GM21526 (cell line): ENCODE measurements around the gene PBX1.

ENCODE experiments used
- ATAC-seq: cut with Tn5 transposase; IDR thresholded peaks from one replicate; pipeline ENCODE4 v1.9.1; 2021; ENCODE audit warnings: moderate library complexity; ENCODE audit not compliant: unreplicated experiment, low FRiP score

PBX1 gene

GRCh38 chr1:164790081-164790480 is 231.1 kb downstream of the PBX1 start:
- no peak for ATAC-seq

- no peak for ATAC-seq
These were observed 233.5 kb downstream of the PBX1 start for GRCh38 chr1:164792410-164793004.

- no peak for ATAC-seq
These were observed 235.4 kb downstream of the PBX1 start for GRCh38 chr1:164794356-164794755.

- ATAC-seq: no peak
These were observed 237.9 kb downstream of the PBX1 start for GRCh38 chr1:164796916-164797315.

GRCh38 chr1:164801246-164801731 is 242.3 kb downstream of the PBX1 start:
- ATAC-seq: no peak

GRCh38 chr1:164801791-164802502 is 243.0 kb downstream of the PBX1 start:
- ATAC-seq: no peak

GRCh38 chr1:164802529-164803282 is 243.7 kb downstream of the PBX1 start:
- ATAC-seq: no peak

- ATAC-seq: no peak
These were observed 244.4 kb downstream of the PBX1 start for GRCh38 chr1:164803366-164803765.

- no peak for ATAC-seq
These were observed 245.4 kb downstream of the PBX1 start for GRCh38 chr1:164804366-164804765.

GRCh38 chr1:164805399-164805798 is 246.4 kb downstream of the PBX1 start:
- no peak for ATAC-seq

- ATAC-seq: no peak
These were observed 247.5 kb downstream of the PBX1 start for GRCh38 chr1:164806531-164806930.

- ATAC-seq: no peak
These were observed 254.8 kb downstream of the PBX1 start for GRCh38 chr1:164813776-164814175.

- no peak for ATAC-seq
These were observed 262.7 kb downstream of the PBX1 start for GRCh38 chr1:164821648-164822047.

- no peak for ATAC-seq
These were observed 264.7 kb downstream of the PBX1 start for GRCh38 chr1:164823486-164824279.

- ATAC-seq: no peak
These were observed 265.6 kb downstream of the PBX1 start for GRCh38 chr1:164824542-164824941.

- no peak for ATAC-seq
These were observed 271.6 kb downstream of the PBX1 start for GRCh38 chr1:164830628-164831027.

- no peak for ATAC-seq
These were observed 275.7 kb downstream of the PBX1 start for GRCh38 chr1:164834641-164835040.

- no peak for ATAC-seq
These were observed 277.6 kb downstream of the PBX1 start for GRCh38 chr1:164836614-164837018.

- ATAC-seq: no peak
These were observed 279.8 kb downstream of the PBX1 start for GRCh38 chr1:164838786-164839185.

GRCh38 chr1:164840936-164841335 is 282.0 kb downstream of the PBX1 start:
- ATAC-seq: no peak
